ENCODE data around the gene ACADSB.

GRCh38 chr10:123042708-123043408 lies 34.1 kb downstream of the ACADSB start:
- TF ChIP-seq POLR2A (IDR thresholded peaks at IDR 0.05) (no peak), CTCF (IDR thresholded peaks at IDR 0.05) (no peak)

Data from ovary (tissue), 3 donors.